ENCODE results near the gene MRPL58.
"Not testable (repeated sequence)": the region's sequence is repeated elsewhere in the genome, so short reads cannot be mapped to it uniquely, and the experiment has no call there.

The MRPL58 gene

GRCh38 chr17:74987909-74988711, 24.4 kb upstream of the MRPL58 start:
- DNase-seq: no peak

DNA sequence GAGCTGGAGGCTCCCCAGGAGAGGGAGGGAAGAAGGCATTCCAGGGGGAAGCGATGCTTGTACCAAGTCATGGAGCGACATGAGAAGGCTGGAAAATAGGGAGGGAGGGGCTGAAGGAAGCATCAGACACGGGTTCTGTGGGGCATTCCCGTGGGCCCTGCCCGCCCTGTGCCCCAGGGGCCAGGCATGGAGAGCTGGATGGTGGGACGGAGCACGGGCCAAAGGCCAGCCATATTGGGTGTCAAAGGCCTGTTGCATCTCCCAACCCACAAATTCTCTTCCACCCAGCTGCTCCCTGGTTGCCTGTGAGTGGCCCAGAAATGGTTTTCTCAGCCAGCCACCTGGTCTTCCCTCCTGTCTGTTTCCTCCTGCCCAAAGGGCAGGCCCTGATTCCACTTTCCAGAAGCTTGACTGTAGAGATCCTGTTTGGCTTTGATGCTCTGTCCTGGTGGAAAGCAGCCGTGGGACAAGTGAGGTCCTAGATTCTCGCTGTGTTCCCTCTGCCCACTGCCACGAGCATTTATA, 21.8 kb upstream of the MRPL58 start:
- DNase-seq: no peak

- no peak for DNase-seq
Observed at GRCh38 chr17:74992223-74992622, 20.2 kb upstream of the MRPL58 start.

DNA sequence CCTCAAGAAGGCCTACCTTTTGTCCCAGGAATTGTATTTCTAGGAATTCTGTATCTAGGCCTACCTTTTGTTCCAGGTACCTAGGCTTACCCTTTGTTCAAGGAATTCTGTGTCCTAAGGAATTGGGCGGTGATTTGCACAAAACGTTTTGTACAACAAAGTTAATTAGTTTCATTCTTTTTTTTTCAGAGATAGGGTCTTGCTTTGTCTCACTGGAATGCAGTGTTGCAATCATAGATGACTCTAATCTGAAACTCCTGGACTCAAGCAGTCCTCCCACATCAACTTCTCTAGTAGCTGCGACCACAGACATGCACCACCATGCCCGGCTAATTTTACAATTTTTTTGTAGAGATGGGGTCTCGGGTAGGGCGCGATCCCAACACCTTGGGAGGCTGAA, 18.0 kb upstream of the MRPL58 start:
- no peak for DNase-seq

DNA sequence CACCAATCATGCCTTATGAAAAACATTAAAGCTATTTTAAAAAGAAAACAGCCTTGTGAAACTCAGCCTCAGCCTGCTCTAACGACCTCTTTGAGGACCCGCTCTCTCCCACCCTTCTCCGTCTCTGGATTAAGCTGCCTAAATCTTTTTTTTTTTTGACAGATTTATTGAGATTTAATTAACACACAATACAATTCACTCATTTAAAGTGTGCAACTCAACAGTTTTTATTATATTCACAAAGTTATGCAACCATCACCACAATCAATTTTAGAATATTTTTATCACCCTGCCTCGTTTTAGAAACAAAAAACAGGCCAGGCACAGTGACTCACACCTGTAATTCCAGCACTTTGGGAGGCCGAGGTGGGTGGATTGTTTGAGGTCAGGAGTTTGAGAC, 16.6 kb upstream of the MRPL58 start:
- DNase-seq: no peak

GRCh38 chr17:74998783-74999182, 13.7 kb upstream of the MRPL58 start:
- DNase-seq: no peak

DNA sequence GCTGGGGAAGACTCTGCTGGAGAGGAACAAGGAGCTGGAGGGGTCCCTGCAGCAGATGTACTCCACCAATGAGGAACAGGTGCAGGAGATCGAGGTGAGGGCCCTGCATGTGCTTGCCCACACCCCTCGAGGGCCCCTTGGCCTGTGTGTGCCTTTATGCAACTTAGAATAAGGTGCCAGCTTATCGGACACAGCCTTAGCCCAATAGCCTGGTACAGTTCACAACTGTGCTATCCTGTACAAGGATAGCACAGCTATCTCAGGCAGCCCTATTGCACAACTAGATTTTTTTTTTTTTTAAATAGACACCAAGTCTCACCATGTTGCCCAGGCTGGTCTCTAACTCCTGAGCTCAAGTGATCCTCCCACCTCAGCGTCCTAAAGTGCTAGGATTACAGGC, 12.9 kb upstream of the MRPL58 start:
- no peak for DNase-seq

DNA sequence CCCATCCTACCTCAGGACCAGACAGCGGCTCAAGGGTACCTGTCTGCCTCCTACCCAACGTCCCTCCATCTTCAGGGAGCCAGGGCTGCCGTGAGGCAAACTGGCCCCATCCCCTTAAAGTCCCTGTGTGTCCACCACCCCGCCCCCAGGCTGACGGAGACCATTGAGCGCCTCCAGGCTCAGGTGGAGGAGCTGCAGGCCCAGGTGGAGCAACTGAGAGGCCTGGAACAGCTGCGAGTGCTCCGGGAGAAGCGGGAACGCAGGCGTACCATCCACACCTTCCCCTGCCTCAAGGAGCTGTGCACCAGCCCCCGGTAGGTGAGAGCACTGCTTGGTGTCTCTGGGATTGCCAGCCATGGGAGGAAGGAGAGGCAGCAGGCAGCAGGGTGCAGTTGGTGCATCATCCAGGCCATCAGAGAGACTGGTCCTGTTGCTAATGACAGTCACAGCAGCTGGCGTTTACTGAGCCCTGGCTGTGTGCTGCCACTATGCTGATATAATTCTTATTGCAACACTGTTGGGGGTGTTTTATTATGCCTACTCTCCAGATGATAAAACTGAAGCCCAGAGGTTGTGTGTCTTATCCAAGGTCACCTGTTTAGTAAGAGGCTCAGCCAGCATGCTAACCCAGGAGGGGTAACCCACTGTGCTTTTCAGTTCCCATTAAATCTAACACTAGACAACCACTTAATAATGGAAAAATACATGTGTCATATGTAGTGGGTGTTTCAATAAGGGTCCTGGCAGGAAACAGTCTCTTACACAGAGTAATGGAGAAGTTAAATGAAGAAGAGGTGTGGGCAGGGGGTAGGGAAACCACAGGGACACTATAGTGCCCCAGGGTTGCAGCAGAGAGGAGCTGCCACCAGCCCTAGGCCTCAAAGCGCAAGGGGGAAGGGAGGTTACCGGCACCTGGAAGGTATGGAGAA, 10.3 kb upstream of the MRPL58 start:
- DNase-seq: no peak

GRCh38 chr17:75003070-75003956, 9.2 kb upstream of the MRPL58 start:
- DNase-seq: no peak

GRCh38 chr17:75003957-75004355, 8.5 kb upstream of the MRPL58 start:
- DNase-seq: no peak

- no peak for DNase-seq
Observed at GRCh38 chr17:75004371-75004770, 8.1 kb upstream of the MRPL58 start.

DNA sequence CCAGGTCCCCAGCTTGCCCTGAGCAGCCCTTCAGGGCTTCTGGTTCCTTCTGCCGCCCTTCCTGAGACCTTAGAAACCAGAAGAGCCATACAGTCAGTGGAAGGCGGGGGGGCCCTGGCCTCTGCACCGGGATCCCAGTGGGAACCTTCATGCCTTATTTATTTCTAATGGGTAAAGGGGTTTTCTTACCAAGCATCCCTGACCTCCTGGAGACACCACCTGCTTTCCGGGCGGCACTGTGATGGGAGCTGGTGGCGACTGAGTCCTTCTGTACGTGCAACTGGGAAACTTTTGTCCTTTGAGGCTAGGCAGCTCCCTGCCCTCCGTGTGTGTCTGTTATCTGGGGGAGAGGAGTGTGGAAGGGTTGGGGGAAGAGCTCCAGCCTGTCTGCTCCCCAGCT, 7.2 kb upstream of the MRPL58 start:
- DNase-seq: no peak

- not testable (repeated sequence) for DNase-seq
Observed at GRCh38 chr17:75006084-75006483, 6.4 kb upstream of the MRPL58 start.

GRCh38 chr17:75006653-75007052, 5.8 kb upstream of the MRPL58 start:
- peak; percentile 21 for DNase-seq

- DNase-seq: no peak
Observed at GRCh38 chr17:75008373-75008772, 4.1 kb upstream of the MRPL58 start.

GRCh38 chr17:75009139-75009724, 3.2 kb upstream of the MRPL58 start:
- no peak for DNase-seq

- DNase-seq: peak; percentile 63
Observed at GRCh38 chr17:75010683-75011400, 1.6 kb upstream of the MRPL58 start.

DNA sequence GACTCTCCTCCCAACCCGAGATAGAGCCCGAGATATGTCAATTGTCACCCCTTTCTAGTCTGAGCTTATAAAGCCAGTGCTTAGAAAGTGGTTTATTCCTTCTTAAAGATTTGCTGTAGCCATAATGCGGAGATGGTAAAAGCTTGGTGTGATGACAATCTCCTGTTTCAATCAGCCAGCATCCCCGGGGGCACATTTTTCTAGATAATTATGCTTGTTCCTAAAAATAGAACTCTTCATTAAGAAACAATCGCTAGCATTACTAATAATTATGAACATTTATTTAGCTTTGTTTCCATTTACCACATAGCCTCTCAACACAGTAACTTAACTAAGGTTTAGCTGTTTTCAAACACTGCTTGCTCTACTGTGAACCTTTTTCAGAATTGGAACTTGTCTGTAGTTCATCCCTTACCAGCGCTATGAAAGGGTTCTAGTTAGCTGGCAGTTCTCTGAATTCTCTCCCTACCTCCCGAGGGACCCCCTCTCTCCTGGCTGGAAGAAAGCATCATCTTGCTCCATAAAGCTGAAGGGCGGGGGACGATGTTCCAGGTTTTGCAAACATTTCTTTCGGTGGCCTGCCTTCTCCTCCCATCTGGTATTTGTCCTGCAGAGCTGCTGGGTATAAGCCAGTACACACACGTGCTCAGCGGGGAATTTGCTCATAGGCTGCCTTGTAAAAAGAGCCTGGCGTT, 922 bp upstream of the MRPL58 start:
- no peak for DNase-seq

GRCh38 chr17:75012096-75012345, 449 bp upstream of the MRPL58 start:
- no peak for DNase-seq

DNA sequence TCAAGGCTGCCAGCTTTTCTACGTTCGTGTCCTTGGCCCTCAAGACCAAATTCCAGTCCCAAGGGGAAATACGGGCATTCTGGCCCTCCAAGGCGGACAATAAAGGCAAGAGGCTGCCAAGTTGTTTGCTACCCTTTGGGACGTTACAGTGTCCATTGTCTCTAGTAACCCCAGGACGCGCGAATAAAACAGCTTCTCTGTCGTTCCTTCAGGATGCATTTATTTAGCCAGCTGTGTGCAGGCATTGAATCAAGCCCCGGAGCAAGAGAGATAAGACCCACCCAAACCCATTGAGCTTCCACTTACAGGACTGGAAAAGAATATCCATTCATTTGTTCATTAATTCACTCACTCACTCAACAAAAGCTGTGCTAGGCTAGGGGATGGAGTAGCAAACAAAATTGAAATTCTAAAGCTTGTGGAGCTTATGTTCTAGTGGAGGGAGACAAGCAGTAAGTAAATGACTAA, 656 bp downstream of the MRPL58 start:
- DNase-seq: no peak

DNA sequence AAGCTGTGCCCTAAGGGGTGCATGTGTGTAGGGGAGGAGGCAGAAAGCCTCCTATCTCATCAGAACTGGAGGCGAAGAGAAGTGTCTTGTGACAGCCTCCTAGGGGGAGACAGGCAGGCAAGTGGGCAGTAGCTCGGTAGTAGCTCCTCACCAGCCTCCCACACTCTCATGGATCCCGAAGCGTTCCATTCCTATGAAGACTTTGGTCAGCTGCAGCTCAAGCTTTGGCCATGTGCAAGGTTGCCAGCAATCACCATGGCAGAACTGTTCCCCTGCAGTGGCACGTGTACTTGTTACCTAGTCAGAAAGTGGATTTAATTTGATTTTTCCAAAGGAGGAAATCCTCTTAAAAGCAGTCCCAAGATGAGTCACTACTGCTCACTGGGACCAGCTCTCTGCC, 6.7 kb downstream of the MRPL58 start:
- no peak for DNase-seq
